ENCODE measurements around the gene SLC24A3. TPM values are rescaled to one million over a fixed set of nuclear protein-coding genes. Genes with fewer than 3 reads are reported as not detected.

The SLC24A3 gene
- total and polyA plus RNA-seq, 9 donors, result 4.8 to 40.5 (median 18.6) TPM

GRCh38 chr20:19696620-19697019 is 484.2 kb downstream of the SLC24A3 start:
- Histone ChIP-seq H3K27me3 (no peaks in the 10 kb centered on the region), H3K4me3 (no peak overlapping the region), H3K36me3 (no peaks in the 10 kb centered on the region), H3K9me3 (no peaks in the 10 kb centered on the region), H3K4me1 (ENCODE audit: insufficient read depth) (no peaks in the 10 kb centered on the region), H3K27ac (no peak overlapping the region)
- DNase-seq, result no peak
- TF ChIP-seq POLR2A (IDR thresholded peaks at IDR 0.05), result no peak
- TF ChIP-seq EP300 (IDR thresholded peaks at IDR 0.05), result no peak
- TF ChIP-seq, protein P1, sequence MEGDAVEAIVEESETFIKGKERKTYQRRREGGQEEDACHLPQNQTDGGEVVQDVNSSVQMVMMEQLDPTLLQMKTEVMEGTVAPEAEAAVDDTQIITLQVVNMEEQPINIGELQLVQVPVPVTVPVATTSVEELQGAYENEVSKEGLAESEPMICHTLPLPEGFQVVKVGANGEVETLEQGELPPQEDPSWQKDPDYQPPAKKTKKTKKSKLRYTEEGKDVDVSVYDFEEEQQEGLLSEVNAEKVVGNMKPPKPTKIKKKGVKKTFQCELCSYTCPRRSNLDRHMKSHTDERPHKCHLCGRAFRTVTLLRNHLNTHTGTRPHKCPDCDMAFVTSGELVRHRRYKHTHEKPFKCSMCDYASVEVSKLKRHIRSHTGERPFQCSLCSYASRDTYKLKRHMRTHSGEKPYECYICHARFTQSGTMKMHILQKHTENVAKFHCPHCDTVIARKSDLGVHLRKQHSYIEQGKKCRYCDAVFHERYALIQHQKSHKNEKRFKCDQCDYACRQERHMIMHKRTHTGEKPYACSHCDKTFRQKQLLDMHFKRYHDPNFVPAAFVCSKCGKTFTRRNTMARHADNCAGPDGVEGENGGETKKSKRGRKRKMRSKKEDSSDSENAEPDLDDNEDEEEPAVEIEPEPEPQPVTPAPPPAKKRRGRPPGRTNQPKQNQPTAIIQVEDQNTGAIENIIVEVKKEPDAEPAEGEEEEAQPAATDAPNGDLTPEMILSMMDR (IDR thresholded peaks at IDR 0.05), result no peak
- 81 to 94% (median 92%) methylated on average over 4 of the region's 4 CpGs for WGBS, 3 donors
- intact Hi-C loops (cut with DNase I), result loop anchor here in 2 of 4 donors (10.0 kb wide), 3 partner anchors 48 to 298 kb away; no protein-coding TSS in a partner anchor

DNA sequence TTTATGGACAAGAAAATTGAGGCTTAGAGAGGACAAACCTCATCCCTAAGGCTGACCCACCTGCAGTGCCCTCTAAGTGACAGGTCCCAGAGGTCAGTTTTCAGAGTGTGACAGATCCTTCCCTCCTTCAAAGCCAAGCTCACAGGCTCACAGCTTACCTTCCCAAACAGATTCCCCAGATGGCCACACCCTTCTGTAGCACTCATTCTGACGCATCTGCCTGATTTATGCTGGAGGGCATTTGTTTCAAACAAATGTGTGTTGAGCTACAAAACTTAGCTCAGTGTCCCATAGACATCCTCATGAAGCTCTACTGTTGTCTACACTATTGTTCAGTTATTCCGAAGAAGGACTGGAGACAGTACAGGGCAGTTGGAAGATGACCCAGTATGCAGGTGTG is 485.0 kb downstream of the SLC24A3 start:
- no peaks in the 10 kb centered on the region for H3K27me3 ChIP-seq
- no peaks in the 10 kb centered on the region for H3K4me1 ChIP-seq (ENCODE audit: insufficient read depth)
- TF ChIP-seq, protein P1 (IDR thresholded peaks at IDR 0.05), result no peak
- TF ChIP-seq EP300 (IDR thresholded peaks at IDR 0.05), result no peak
- no peak for TF ChIP-seq POLR2A (IDR thresholded peaks at IDR 0.05)
- intact Hi-C loops (cut with DNase I), result loop anchor here in 2 of 4 donors (10.0 kb wide), 3 partner anchors 47 to 297 kb away; no protein-coding TSS in a partner anchor
- no peaks in the 10 kb centered on the region for H3K36me3 ChIP-seq
- no peaks in the 10 kb centered on the region for H3K9me3 ChIP-seq
- no peak overlapping the region for H3K4me3 ChIP-seq
- no peak overlapping the region for H3K27ac ChIP-seq
- DNase-seq, result no peak
- WGBS, 3 donors, result 97 to 98% (median 98%) methylated on average over 2 of the region's 2 CpGs

- no peaks in the 10 kb centered on the region for H3K4me1 ChIP-seq (ENCODE audit: insufficient read depth)
- intact Hi-C loops (cut with DNase I), result loop anchor here in 2 of 4 donors (10.0 kb wide), 3 partner anchors 45 to 295 kb away; no protein-coding TSS in a partner anchor
- no peak for DNase-seq
- no peak overlapping the region for H3K27ac ChIP-seq
- H3K9me3 ChIP-seq, result no peaks in the 10 kb centered on the region
- H3K36me3 ChIP-seq, result no peaks in the 10 kb centered on the region
- TF ChIP-seq, protein P1 (IDR thresholded peaks at IDR 0.05), result no peak
- TF ChIP-seq POLR2A (IDR thresholded peaks at IDR 0.05) (no peak), EP300 (IDR thresholded peaks at IDR 0.05) (no peak)
- H3K4me3 ChIP-seq, result no peak overlapping the region
- 84 to 87% (median 84%) methylated on average over 4 of the region's 4 CpGs for WGBS, 3 donors
- no peaks in the 10 kb centered on the region for H3K27me3 ChIP-seq
These were observed 486.9 kb downstream of the SLC24A3 start for GRCh38 chr20:19699180-19699971.

DNA sequence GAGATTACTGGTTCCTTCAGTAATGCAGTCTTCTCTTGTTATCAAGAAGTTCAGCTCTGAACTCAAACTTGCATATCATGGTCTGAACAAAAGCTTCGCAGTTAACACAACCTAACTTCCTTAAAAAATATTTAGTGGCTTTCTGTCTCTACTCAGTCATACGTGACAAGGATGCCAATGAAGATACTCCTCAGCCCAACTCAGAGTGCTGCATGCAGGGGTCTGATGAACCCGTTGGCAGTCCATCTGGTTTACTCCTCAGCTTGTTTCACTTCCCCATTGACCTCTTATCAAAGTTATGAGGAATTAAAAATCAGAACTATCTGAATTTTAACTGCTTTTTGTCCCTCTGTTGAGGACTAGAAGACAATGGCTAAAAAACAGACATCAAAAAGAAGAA is 489.0 kb downstream of the SLC24A3 start:
- no peaks in the 10 kb centered on the region for H3K9me3 ChIP-seq
- WGBS, 3 donors, result 79 to 86% (median 84%) methylated on average over 3 of the region's 3 CpGs
- no peak for DNase-seq

More for the DNA sequence above, 489.0 kb downstream of the SLC24A3 start:
- no peak overlapping the region for H3K4me3 ChIP-seq
- intact Hi-C loops (cut with DNase I), result no loop called here
- no peak for TF ChIP-seq POLR2A (IDR thresholded peaks at IDR 0.05)
- TF ChIP-seq, protein P1 (IDR thresholded peaks at IDR 0.05), result no peak
- TF ChIP-seq EP300 (IDR thresholded peaks at IDR 0.05), result no peak
- no peaks in the 10 kb centered on the region for H3K36me3 ChIP-seq
- H3K27ac ChIP-seq, result no peak overlapping the region
- no peaks in the 10 kb centered on the region for H3K27me3 ChIP-seq
- no peaks in the 10 kb centered on the region for H3K4me1 ChIP-seq (ENCODE audit: insufficient read depth)
